ENCODE results near the gene RMND1. TPM values are rescaled to one million over a fixed set of nuclear protein-coding genes. Genes with fewer than 3 reads are reported as not detected.

The RMND1 gene
- total RNA-seq, 1 experiment from 2014 or later: 37.6 TPM

GRCh38 chr6:151437401-151437800 lies 14.5 kb downstream of the RMND1 start:
- peaks cover 18% of the 10 kb centered on the region for H3K4me1 Mint-ChIP-seq (ENCODE audit: insufficient read depth, unreplicated experiment)
- POLR2A ChIA-PET: interaction anchor here (0.8 to 2.6 kb wide), 3 partner anchors 8 to 20 kb away, joined by 3 to 18 read pairs (median 13); partner anchors contain the start of gene RMND1
- no peak for TF ChIP-seq CTCF (IDR thresholded peaks at IDR 0.05; ENCODE audit: unreplicated experiment)
- CTCF ChIA-PET: interaction anchor here (0.6 to 1.7 kb wide), 4 partner anchors 12 to 38 kb away, joined by 3 to 10 read pairs (median 4); no protein-coding TSS in a partner anchor
- no peak overlapping the region for H3K27ac Mint-ChIP-seq (ENCODE audit: low read depth, unreplicated experiment)
- H3K4me3 Mint-ChIP-seq (ENCODE audit: unreplicated experiment): no peak overlapping the region
- H3K27me3 Mint-ChIP-seq (ENCODE audit: insufficient read depth, unreplicated experiment): no peaks in the 10 kb centered on the region
- BruUV-seq (replicated peaks): no TSS peak
- H3K36me3 Mint-ChIP-seq (ENCODE audit: insufficient read depth, unreplicated experiment): peaks cover 48% of the 10 kb centered on the region
- peak; percentile 30 for DNase-seq (ENCODE audit: unreplicated experiment)
- no peaks in the 10 kb centered on the region for H3K9me3 Mint-ChIP-seq (ENCODE audit: unreplicated experiment)
- intact Hi-C loops (cut with micrococcal nuclease): no loop called here

- ChIA-PET POLR2A (interaction anchor here (2.6 kb wide), 2 partner anchors 9 to 15 kb away, joined by 13 to 18 read pairs; partner anchors contain the start of gene RMND1), CTCF (interaction anchor here (0.5 to 1.7 kb wide), 4 partner anchors 12 to 578 kb away, joined by 3 to 10 read pairs (median 4); no protein-coding TSS in a partner anchor)
- intact Hi-C loops (cut with micrococcal nuclease): no loop called here
- Mint-ChIP-seq H3K27ac (ENCODE audit: low read depth, unreplicated experiment) (no peak overlapping the region), H3K4me3 (ENCODE audit: unreplicated experiment) (no peak overlapping the region), H3K9me3 (ENCODE audit: unreplicated experiment) (no peaks in the 10 kb centered on the region), H3K27me3 (ENCODE audit: insufficient read depth, unreplicated experiment) (no peaks in the 10 kb centered on the region), H3K36me3 (ENCODE audit: insufficient read depth, unreplicated experiment) (peaks cover 49% of the 10 kb centered on the region), H3K4me1 (ENCODE audit: insufficient read depth, unreplicated experiment) (peaks cover 15% of the 10 kb centered on the region)
- DNase-seq (ENCODE audit: unreplicated experiment): no peak
- BruUV-seq (replicated peaks): no TSS peak
- no peak for TF ChIP-seq CTCF (IDR thresholded peaks at IDR 0.05; ENCODE audit: unreplicated experiment)
Observed at GRCh38 chr6:151436802-151437201, 15.1 kb downstream of the RMND1 start.

GRCh38 chr6:151436300-151436699 lies 15.6 kb downstream of the RMND1 start:
- H3K4me3 Mint-ChIP-seq (ENCODE audit: unreplicated experiment): no peak overlapping the region
- H3K36me3 Mint-ChIP-seq (ENCODE audit: insufficient read depth, unreplicated experiment): peaks cover 46% of the 10 kb centered on the region
- H3K4me1 Mint-ChIP-seq (ENCODE audit: insufficient read depth, unreplicated experiment): peaks cover 12% of the 10 kb centered on the region
- ChIA-PET CTCF (interaction anchor here (0.5 kb wide), 1 partner anchor 578 kb away, joined by 3 read pairs; no protein-coding TSS in a partner anchor), POLR2A (interaction anchor here (0.9 to 2.6 kb wide), 3 partner anchors 10 to 45 kb away, joined by 4 to 18 read pairs (median 13); partner anchors contain the start of genes RMND1 and ZBTB2)
- H3K27ac Mint-ChIP-seq (ENCODE audit: low read depth, unreplicated experiment): no peak overlapping the region
- H3K9me3 Mint-ChIP-seq (ENCODE audit: unreplicated experiment): no peaks in the 10 kb centered on the region
- BruUV-seq (replicated peaks): no TSS peak
- no peak for DNase-seq (ENCODE audit: unreplicated experiment)
- intact Hi-C loops (cut with micrococcal nuclease): no loop called here
- no peaks in the 10 kb centered on the region for H3K27me3 Mint-ChIP-seq (ENCODE audit: insufficient read depth, unreplicated experiment)
- TF ChIP-seq CTCF (IDR thresholded peaks at IDR 0.05; ENCODE audit: unreplicated experiment): no peak

GRCh38 chr6:151434369-151434768 lies 17.6 kb downstream of the RMND1 start:
- DNase-seq (ENCODE audit: unreplicated experiment): no peak
- BruUV-seq (replicated peaks): no TSS peak
- intact Hi-C loops (cut with micrococcal nuclease): no loop called here
- TF ChIP-seq CTCF (IDR thresholded peaks at IDR 0.05; ENCODE audit: unreplicated experiment): no peak
- ChIA-PET POLR2A (interaction anchor here (0.6 to 1.2 kb wide), 3 partner anchors 12 to 51 kb away, joined by 3 to 6 read pairs (median 4); partner anchors contain the start of gene RMND1), CTCF (interaction anchor here (0.6 to 1.7 kb wide), 4 partner anchors 42 to 1689 kb away, joined by 3 to 4 read pairs (median 3); no protein-coding TSS in a partner anchor)
- Mint-ChIP-seq H3K36me3 (ENCODE audit: insufficient read depth, unreplicated experiment) (peaks cover 60% of the 10 kb centered on the region), H3K4me3 (ENCODE audit: unreplicated experiment) (no peak overlapping the region), H3K27me3 (ENCODE audit: insufficient read depth, unreplicated experiment) (no peaks in the 10 kb centered on the region), H3K4me1 (ENCODE audit: insufficient read depth, unreplicated experiment) (peaks cover 12% of the 10 kb centered on the region), H3K9me3 (ENCODE audit: unreplicated experiment) (no peaks in the 10 kb centered on the region), H3K27ac (ENCODE audit: low read depth, unreplicated experiment) (no peak overlapping the region)
